Upper lobe of left lung (tissue), 6 donors: ENCODE results near the gene ADAMTS17. TPM values are rescaled to one million over a fixed set of nuclear protein-coding genes. Genes with fewer than 3 reads are reported as not detected.
"Not testable (repeated sequence)": the region's sequence is repeated elsewhere in the genome, so short reads cannot be mapped to it uniquely, and the experiment has no call there.

Experiments used
- ATAC-seq, 2 donors: fragments of 200-7000 bp; cut with Tn5 transposase; one replicate each; pipeline ENCODE4 v1.9.1; 2022; ENCODE audit warnings: mild to moderate bottlenecking in 2 of 2, moderate library complexity in 2 of 2; ENCODE audit not compliant: low FRiP score in 2 of 2
- DNase-seq, 2 donors: peaks; one replicate each; pipeline ENCODE4 v3.0.0-alpha.2; 2019 to 2020
- H3K27ac ChIP-seq, 4 donors: fragments of 200-600 bp; sonication (generic); one replicate each; pipeline ENCODE4 v1.5.1; 2016 to 2019
- H3K27me3 ChIP-seq, 4 donors: fragments of 200-600 bp; sonication (generic); one replicate each; pipeline ENCODE4 v1.5.1; 2017 to 2019
- H3K36me3 ChIP-seq, 4 donors: fragments of 200-600 bp; sonication (generic); one replicate each; pipeline ENCODE4 v1.5.1; 2016 to 2019
- H3K4me1 ChIP-seq, 4 donors: fragments of 200-600 bp; sonication (generic); one replicate each; pipeline ENCODE4 v1.5.1; 2018 to 2019
- H3K4me3 ChIP-seq, 4 donors: fragments of 200-600 bp; sonication (generic); one replicate each; pipeline ENCODE4 v1.5.1; 2017 to 2019; ENCODE audit warnings: mild to moderate bottlenecking in 2 of 4, moderate library complexity in 1 of 4
- H3K9me3 ChIP-seq, 4 donors: fragments of 200-600 bp; sonication (generic); one replicate each; pipeline ENCODE4 v1.5.1; 2018 to 2019
- CTCF ChIP-seq, 6 experiments: fragments of 450-650 bp in 4 of 6; fragments of 200-600 bp in 2 of 6; sonication (generic) in 2 of 6; IDR thresholded peaks; one replicate each; pipeline ENCODE4 v1.5.1; 2016 to 2019; ENCODE audit warnings: antibody characterized with exemption in 6 of 6
- EP300 ChIP-seq, 4 donors: sonication (generic); formaldehyde crosslinking; IDR thresholded peaks; one replicate each; pipeline ENCODE4 v1.5.1; 2017; ENCODE audit warnings: antibody characterized with exemption in 4 of 4, control low read depth in 2 of 4
- POLR2A ChIP-seq, 4 donors: fragments of 450-650 bp; IDR thresholded peaks; one replicate each; pipeline ENCODE4 v1.5.1; 2016 to 2017; ENCODE audit warnings: antibody characterized with exemption in 4 of 4, mild to moderate bottlenecking in 2 of 4
- POLR2AphosphoS5 ChIP-seq, 2 donors: sonication (generic); formaldehyde crosslinking; IDR thresholded peaks; one replicate each; pipeline ENCODE4 v1.5.1; 2017; ENCODE audit warnings: antibody characterized with exemption in 2 of 2
- WGBS, 2 donors: methylation state at CpG; one replicate each; pipeline ENCODE4 v1.1.5; 2017 to 2018; 5-methylcytosine and 5-hydroxymethylcytosine counted together
- total RNA-seq, 6 donors: library from RNA; depleted of rRNA in 4 of 6; stranded (reverse); fragments of >200 nt in 4 of 6; gene quantifications; one replicate each; pipeline versions ENCODE4 v1.1.0 to v1.2.1, GENCODE V29; 2016 to 2021
- donor health status: DM: no; HTN: no; CAD: no; lungs with moderate emphysema.
- donor health status: DM: no; HTN: yes; CAD: no; lungs with severe emphysema.

ADAMTS17 gene
- total RNA-seq, 6 donors from 2014 or later: 3.2 to 11.5 (median 5.7) TPM

GRCh38 chr15:100078511-100079220, 263.1 kb downstream of the ADAMTS17 start:
- no peak for TF ChIP-seq POLR2A (IDR thresholded peaks at IDR 0.05)
- no peak for TF ChIP-seq POLR2AphosphoS5 (IDR thresholded peaks at IDR 0.05)
- TF ChIP-seq CTCF (IDR thresholded peaks at IDR 0.05): no peak
- no peak for TF ChIP-seq EP300 (IDR thresholded peaks at IDR 0.05)
- Histone ChIP-seq H3K4me1 (no peaks in the 10 kb centered on the region), H3K36me3 (no peaks in the 10 kb centered on the region), H3K4me3 (no peak overlapping the region), H3K27ac (no peak overlapping the region), H3K27me3 (no peaks in the 10 kb centered on the region), H3K9me3 (no peaks in the 10 kb centered on the region)
- ATAC-seq (no peak), DNase-seq (no peak)
- WGBS, 2 donors: 69 to 84% methylated on average over 6 of the region's 6 CpGs

- no peaks in the 10 kb centered on the region for H3K27me3 ChIP-seq
- H3K4me3 ChIP-seq: no peak overlapping the region
- no peak overlapping the region for H3K27ac ChIP-seq
- TF ChIP-seq CTCF (IDR thresholded peaks at IDR 0.05) (no peak), EP300 (IDR thresholded peaks at IDR 0.05) (no peak), POLR2A (IDR thresholded peaks at IDR 0.05) (no peak), POLR2AphosphoS5 (IDR thresholded peaks at IDR 0.05) (no peak)
- H3K9me3 ChIP-seq: no peaks in the 10 kb centered on the region
- DNase-seq (no peak), ATAC-seq (no peak)
- 78 to 79% methylated on average over 1 of the region's 1 CpG for WGBS, 2 donors
- H3K36me3 ChIP-seq: no peaks in the 10 kb centered on the region
- H3K4me1 ChIP-seq: no peaks in the 10 kb centered on the region
These were observed 266.5 kb downstream of the ADAMTS17 start for GRCh38 chr15:100075229-100075628.

GRCh38 chr15:100073982-100074381, 267.8 kb downstream of the ADAMTS17 start:
- TF ChIP-seq POLR2AphosphoS5 (IDR thresholded peaks at IDR 0.05): no peak
- no peak for TF ChIP-seq CTCF (IDR thresholded peaks at IDR 0.05)
- no peak for TF ChIP-seq POLR2A (IDR thresholded peaks at IDR 0.05)
- TF ChIP-seq EP300 (IDR thresholded peaks at IDR 0.05): no peak
- Histone ChIP-seq H3K27ac (no peak overlapping the region), H3K27me3 (no peaks in the 10 kb centered on the region), H3K36me3 (no peaks in the 10 kb centered on the region), H3K4me3 (no peak overlapping the region), H3K9me3 (no peaks in the 10 kb centered on the region), H3K4me1 (no peaks in the 10 kb centered on the region)
- WGBS, 2 donors: 94 to 98% methylated on average over 5 of the region's 5 CpGs
- DNase-seq: no peak
- ATAC-seq: no peak

- DNase-seq, H3K36me3 ChIP-seq, H3K27ac ChIP-seq, H3K9me3 ChIP-seq, ATAC-seq, H3K4me3 ChIP-seq, H3K4me1 ChIP-seq, H3K27me3 ChIP-seq: not testable (repeated sequence)
- 73 to 83% methylated on average over 9 to 10 of the region's 12 CpGs for WGBS, 2 donors
These were observed 275.1 kb downstream of the ADAMTS17 start for GRCh38 chr15:100066521-100067280.

- H3K9me3 ChIP-seq: no peaks in the 10 kb centered on the region
- 78 to 93% methylated on average over 5 of the region's 5 CpGs for WGBS, 2 donors
- H3K4me3 ChIP-seq: no peak overlapping the region
- H3K27ac ChIP-seq: no peak overlapping the region
- no peaks in the 10 kb centered on the region for H3K36me3 ChIP-seq
- ATAC-seq (no peak), DNase-seq (no peak)
- H3K27me3 ChIP-seq: no peaks in the 10 kb centered on the region
- H3K4me1 ChIP-seq: peaks cover 0 to 3% (median 0%) of the 10 kb centered on the region in 4 donors
- no peak for TF ChIP-seq POLR2AphosphoS5 (IDR thresholded peaks at IDR 0.05)
- no peak for TF ChIP-seq POLR2A (IDR thresholded peaks at IDR 0.05)
- no peak for TF ChIP-seq CTCF (IDR thresholded peaks at IDR 0.05)
- no peak for TF ChIP-seq EP300 (IDR thresholded peaks at IDR 0.05)
These were observed 279.8 kb downstream of the ADAMTS17 start for GRCh38 chr15:100061944-100062343.
